Keratinocyte (primary cell): ENCODE results near the gene UTP4. TPM values are rescaled to one million over a fixed set of nuclear protein-coding genes. Genes with fewer than 3 reads are reported as not detected.

Experiments
- DNase-seq: peaks from one replicate; pipeline ENCODE4 v3.0.0-alpha.2; 2011; ENCODE audit warnings: low read depth, missing footprints, low spot score
- FAIRE-seq: peaks from 2 replicates; lab custom pipeline; 2011; peaks lifted over from hg19 to GRCh38; lab: Jason Lieb, UNC
- H2AFZ ChIP-seq: 2 replicates; pipeline ENCODE4 v1.6.0; 2012; ENCODE audit warnings: low read length, control low read depth, inconsistent platforms; ENCODE audit not compliant: control insufficient read depth
- H3K27ac ChIP-seq: 2 replicates; pipeline ENCODE4 v1.5.1; 2011; ENCODE audit warnings: low read length; ENCODE audit not compliant: control insufficient read depth, insufficient read depth
- H3K27me3 ChIP-seq: 3 replicates; pipeline ENCODE4 v1.6.0; 2011; ENCODE audit warnings: low read length; ENCODE audit not compliant: control insufficient read depth, insufficient read depth; ENCODE audit errors: extremely low read depth
- H3K36me3 ChIP-seq, 2 experiments: 2 replicates in 1 of 2; 3 replicates in 1 of 2; pipeline ENCODE4 v1.5.1; 2011; ENCODE audit warnings: low read length in 2 of 2, mild to moderate bottlenecking in 1 of 2; ENCODE audit not compliant: control insufficient read depth in 2 of 2, insufficient read depth in 2 of 2; ENCODE audit errors: extremely low read depth in 1 of 2
- H3K4me1 ChIP-seq: 3 replicates; pipeline ENCODE4 v1.5.1; 2011; ENCODE audit warnings: low read length; ENCODE audit not compliant: control insufficient read depth, insufficient read depth; ENCODE audit errors: extremely low read depth
- H3K4me2 ChIP-seq: 3 replicates; pipeline ENCODE4 v1.6.0; 2011; ENCODE audit warnings: low read depth, low read length; ENCODE audit not compliant: control insufficient read depth, insufficient read depth; ENCODE audit errors: extremely low read depth
- H3K4me3 ChIP-seq, 3 experiments: fragments of 200-600 bp in 1 of 3; sonication (generic) in 1 of 3; 2 replicates in 2 of 3; 3 replicates in 1 of 3; pipeline ENCODE4 v1.5.1; 2011 to 2016; ENCODE audit warnings: low read length in 3 of 3, mild to moderate bottlenecking in 3 of 3, control low read depth in 2 of 3, inconsistent platforms in 1 of 3, low read depth in 1 of 3, mixed read lengths in 1 of 3, mixed run types in 1 of 3, moderate library complexity in 1 of 3; ENCODE audit not compliant: control insufficient read depth in 2 of 3, insufficient read depth in 2 of 3; ENCODE audit errors: extremely low read depth in 1 of 3
- H3K79me2 ChIP-seq: 2 replicates; pipeline ENCODE4 v1.6.0; 2012; ENCODE audit warnings: low read length; ENCODE audit not compliant: control insufficient read depth, insufficient read depth
- H3K9ac ChIP-seq: 3 replicates; pipeline ENCODE4 v1.6.0; 2011; ENCODE audit warnings: low read length; ENCODE audit not compliant: control insufficient read depth, insufficient read depth; ENCODE audit errors: extremely low read depth
- H3K9me1 ChIP-seq: 3 replicates; pipeline ENCODE4 v1.6.0; 2011; ENCODE audit warnings: low read length; ENCODE audit not compliant: control insufficient read depth, insufficient read depth; ENCODE audit errors: extremely low read depth
- H3K9me3 ChIP-seq: 2 replicates; pipeline ENCODE4 v1.5.1; 2012; ENCODE audit warnings: low read depth, low read length; ENCODE audit not compliant: control insufficient read depth
- H4K20me1 ChIP-seq: 3 replicates; pipeline ENCODE4 v1.6.0; 2011; ENCODE audit warnings: low read length; ENCODE audit not compliant: control insufficient read depth, insufficient read depth; ENCODE audit errors: extremely low read depth
- EZH2 ChIP-seq: IDR thresholded peaks from one replicate; pipeline ENCODE4 v1.6.1; 2012; ENCODE audit warnings: inconsistent platforms, mild to moderate bottlenecking, low read length, moderate library complexity
- dilution Hi-C: fragments of 300-500 bp; cut with MboI; formaldehyde crosslinking; loops from one replicate; pipeline ENCODE4 v1.7.0; 2020; ENCODE audit warnings: low sequenced_read_pairs; ENCODE audit not compliant: extremely low pct_ligation_motif_present
- polyA plus RNA-seq, 5 experiments: library from polyadenylated mRNA; depleted of rRNA in 3 of 5; stranded (reverse) in 3 of 5; stranded (forward) in 1 of 5; unstranded in 1 of 5; fragments of >200 nt; gene quantifications; 1 replicate in 1 of 5; 2 replicates in 3 of 5; 3 replicates in 1 of 5; pipeline versions ENCODE4 v1.2.1 to v1.2.3, GENCODE V29; 2011 to 2012; ENCODE audit warnings: missing spikeins in 2 of 5, low read depth in 1 of 5, low replicate concordance in 1 of 5
- TF ChIP-seq, protein P1 (sequence below), 3 experiments: IDR thresholded peaks in 1 of 3; conservative IDR thresholded peaks in 1 of 3; optimal IDR thresholded peaks in 1 of 3; 2 replicates in 2 of 3; 3 replicates in 1 of 3; pipeline versions ENCODE3 to v1.5.1; 2011; ENCODE audit warnings: low read length in 3 of 3, mild to moderate bottlenecking in 3 of 3, moderate library complexity in 2 of 3, control low read depth in 1 of 3, inconsistent platforms in 1 of 3; ENCODE audit not compliant: insufficient read depth in 2 of 3; ENCODE audit errors: extremely low read depth in 1 of 3

The UTP4 gene
- polyA plus RNA-seq, 1 donor (not counting 4 experiments of a cell fraction or from before 2014, with no cell fraction given): 106 TPM

DNA sequence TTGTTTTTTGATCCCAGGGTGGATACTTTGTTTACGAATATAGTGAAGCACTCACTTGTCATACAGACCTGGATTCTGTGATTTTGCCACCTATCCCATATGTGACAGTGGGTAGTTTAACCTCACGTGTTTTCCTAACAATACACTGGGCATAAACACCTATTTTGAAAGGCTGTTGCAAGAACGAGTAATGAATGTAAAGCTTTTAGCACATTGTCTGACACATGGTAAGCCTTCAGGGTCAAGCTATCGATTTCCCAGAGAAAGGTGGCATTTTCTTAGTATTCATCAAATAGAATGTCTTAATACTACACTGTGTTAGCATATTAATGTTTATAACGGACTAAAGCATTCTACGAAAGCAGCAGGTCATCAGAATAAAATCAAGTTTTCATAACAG is 2.0 kb upstream of the UTP4 start:
- peak overlapping the region; percentile 92 for H3K4me2 ChIP-seq
- peaks cover 3% of the 10 kb centered on the region for H3K9me1 ChIP-seq
- no peaks in the 10 kb centered on the region for H3K27me3 ChIP-seq
- no peak for TF ChIP-seq EZH2
- TF ChIP-seq, protein P1, sequence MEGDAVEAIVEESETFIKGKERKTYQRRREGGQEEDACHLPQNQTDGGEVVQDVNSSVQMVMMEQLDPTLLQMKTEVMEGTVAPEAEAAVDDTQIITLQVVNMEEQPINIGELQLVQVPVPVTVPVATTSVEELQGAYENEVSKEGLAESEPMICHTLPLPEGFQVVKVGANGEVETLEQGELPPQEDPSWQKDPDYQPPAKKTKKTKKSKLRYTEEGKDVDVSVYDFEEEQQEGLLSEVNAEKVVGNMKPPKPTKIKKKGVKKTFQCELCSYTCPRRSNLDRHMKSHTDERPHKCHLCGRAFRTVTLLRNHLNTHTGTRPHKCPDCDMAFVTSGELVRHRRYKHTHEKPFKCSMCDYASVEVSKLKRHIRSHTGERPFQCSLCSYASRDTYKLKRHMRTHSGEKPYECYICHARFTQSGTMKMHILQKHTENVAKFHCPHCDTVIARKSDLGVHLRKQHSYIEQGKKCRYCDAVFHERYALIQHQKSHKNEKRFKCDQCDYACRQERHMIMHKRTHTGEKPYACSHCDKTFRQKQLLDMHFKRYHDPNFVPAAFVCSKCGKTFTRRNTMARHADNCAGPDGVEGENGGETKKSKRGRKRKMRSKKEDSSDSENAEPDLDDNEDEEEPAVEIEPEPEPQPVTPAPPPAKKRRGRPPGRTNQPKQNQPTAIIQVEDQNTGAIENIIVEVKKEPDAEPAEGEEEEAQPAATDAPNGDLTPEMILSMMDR (optimal IDR thresholded peaks at IDR 0.05 in 1 of 3, IDR thresholded peaks at IDR 0.05 in 1 of 3, conservative IDR thresholded peaks at IDR 0.05 in 1 of 3; ENCODE audit: extremely low read depth in 1 of 3, insufficient read depth in 2 of 3, low read length in 3 of 3): no peak
- dilution Hi-C loops: no loop called here
- FAIRE-seq (no peak), DNase-seq (no peak)
- H3K4me3 ChIP-seq: peak overlapping the region in 1 of 3 experiments; percentile 11
- H4K20me1 ChIP-seq: peaks cover 2% of the 10 kb centered on the region
- peaks cover 21% of the 10 kb centered on the region for H3K4me1 ChIP-seq
- peak overlapping the region; percentile 96 for H3K9ac ChIP-seq
- H2AFZ ChIP-seq: no peak overlapping the region
- H3K36me3 ChIP-seq: peaks cover 4 to 18% of the 10 kb centered on the region in 2 experiments
- H3K79me2 ChIP-seq: peaks cover 86% of the 10 kb centered on the region
- peak overlapping the region; percentile 65 for H3K27ac ChIP-seq
- H3K9me3 ChIP-seq: no peaks in the 10 kb centered on the region

- DNase-seq (no peak), FAIRE-seq (no peak)
- peak overlapping the region; percentile 96 for H3K9ac ChIP-seq
- dilution Hi-C loops: no loop called here
- H3K27ac ChIP-seq: peak overlapping the region; percentile 89
- H3K36me3 ChIP-seq: peaks cover 4 to 18% of the 10 kb centered on the region in 2 experiments
- peak overlapping the region; percentile 95 to 99 (median 96) for H3K4me3 ChIP-seq
- peaks cover 87% of the 10 kb centered on the region for H3K79me2 ChIP-seq
- peaks cover 3% of the 10 kb centered on the region for H3K9me1 ChIP-seq
- H2AFZ ChIP-seq: no peak overlapping the region
- TF ChIP-seq, protein P1 (optimal IDR thresholded peaks at IDR 0.05 in 1 of 3, IDR thresholded peaks at IDR 0.05 in 1 of 3, conservative IDR thresholded peaks at IDR 0.05 in 1 of 3; ENCODE audit: extremely low read depth in 1 of 3, insufficient read depth in 2 of 3, low read length in 3 of 3): no peak
- TF ChIP-seq EZH2: no peak
- H3K4me1 ChIP-seq: peaks cover 21% of the 10 kb centered on the region
- peak overlapping the region; percentile 92 for H3K4me2 ChIP-seq
- no peaks in the 10 kb centered on the region for H3K9me3 ChIP-seq
- H4K20me1 ChIP-seq: peaks cover 2% of the 10 kb centered on the region
- H3K27me3 ChIP-seq: no peaks in the 10 kb centered on the region
Observed at GRCh38 chr16:69131167-69131838, 1.1 kb upstream of the UTP4 start.
